Measurements from ENCODE around the gene MICOS13.

DNA sequence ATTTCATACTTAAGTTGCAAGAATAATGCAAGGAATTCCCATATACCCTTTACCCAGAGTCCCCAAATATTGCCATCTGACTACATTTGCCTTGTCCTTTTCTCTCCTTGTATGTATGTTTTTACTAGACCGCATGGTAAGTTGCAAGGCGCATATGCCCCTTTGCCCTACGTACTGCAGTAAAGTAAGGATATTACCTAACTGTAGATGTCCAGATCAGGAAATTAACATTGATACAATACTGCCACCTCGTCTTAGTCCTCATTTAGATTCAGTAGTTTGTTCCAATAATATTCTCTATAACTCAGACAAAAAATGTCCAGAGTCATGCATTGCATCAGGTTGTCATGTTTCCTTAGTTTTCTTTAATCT lies 48.1 kb downstream of the MICOS13 start:
- TF ChIP-seq, protein P1, sequence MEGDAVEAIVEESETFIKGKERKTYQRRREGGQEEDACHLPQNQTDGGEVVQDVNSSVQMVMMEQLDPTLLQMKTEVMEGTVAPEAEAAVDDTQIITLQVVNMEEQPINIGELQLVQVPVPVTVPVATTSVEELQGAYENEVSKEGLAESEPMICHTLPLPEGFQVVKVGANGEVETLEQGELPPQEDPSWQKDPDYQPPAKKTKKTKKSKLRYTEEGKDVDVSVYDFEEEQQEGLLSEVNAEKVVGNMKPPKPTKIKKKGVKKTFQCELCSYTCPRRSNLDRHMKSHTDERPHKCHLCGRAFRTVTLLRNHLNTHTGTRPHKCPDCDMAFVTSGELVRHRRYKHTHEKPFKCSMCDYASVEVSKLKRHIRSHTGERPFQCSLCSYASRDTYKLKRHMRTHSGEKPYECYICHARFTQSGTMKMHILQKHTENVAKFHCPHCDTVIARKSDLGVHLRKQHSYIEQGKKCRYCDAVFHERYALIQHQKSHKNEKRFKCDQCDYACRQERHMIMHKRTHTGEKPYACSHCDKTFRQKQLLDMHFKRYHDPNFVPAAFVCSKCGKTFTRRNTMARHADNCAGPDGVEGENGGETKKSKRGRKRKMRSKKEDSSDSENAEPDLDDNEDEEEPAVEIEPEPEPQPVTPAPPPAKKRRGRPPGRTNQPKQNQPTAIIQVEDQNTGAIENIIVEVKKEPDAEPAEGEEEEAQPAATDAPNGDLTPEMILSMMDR (IDR thresholded peaks at IDR 0.05): no peak
- TF ChIP-seq POLR2A (IDR thresholded peaks at IDR 0.05): no peak
- TF ChIP-seq EP300 (IDR thresholded peaks at IDR 0.05): no peak
